HepG2 (cell line): Measurements from ENCODE around the gene CLIP2. TPM values are rescaled to one million over a fixed set of nuclear protein-coding genes. Genes with fewer than 3 reads are reported as not detected.
A peak's percentile ranks its signal among the peaks of the same experiment; 100 is the strongest.

ENCODE experiments used
- ATAC-seq: fragments of 200-7000 bp; cut with Tn5 transposase; 3 replicates; pipeline ENCODE4 v1.9.1; 2020; ENCODE audit warnings: mild to moderate bottlenecking, moderate library complexity
- BruUV-seq: library from RNA; stranded (reverse); fragments of 400-500 nt; replicated peaks from 2 replicates; lab custom pipeline; 2021; lab: Mats Ljungman, UMichigan
- CTCF ChIA-PET: fragments of 300-600 bp; formaldehyde crosslinking; extraction: SDS; loops from one replicate; lab custom pipeline; 2021; ENCODE audit warnings: low total read pairs, inconsistent platforms, low intra/inter-chr PET ratio; lab: Yijun Ruan, JAX
- POLR2A ChIA-PET: fragments of 350-600 bp; sonication (Branson Sonifier 250); formaldehyde crosslinking; loops from one replicate; lab custom pipeline; 2020; ENCODE audit warnings: antibody characterized with exemption, inconsistent platforms; lab: Yijun Ruan, JAX
- DNase-seq: peaks from one replicate; pipeline ENCODE4 v3.0.0-alpha.2; 2015; ENCODE audit warnings: low spot score
- FAIRE-seq: peaks from 3 replicates; lab custom pipeline; 2011; peaks lifted over from hg19 to GRCh38; lab: Jason Lieb, UNC
- H2AFZ ChIP-seq: one replicate; pipeline ENCODE4 v1.6.1; 2011; ENCODE audit warnings: low read length, inconsistent platforms
- H3K27ac ChIP-seq: fragments of 300-600 bp; 3 replicates; pipeline ENCODE4 v1.8.0; 2011; ENCODE audit warnings: mixed run types, mild to moderate bottlenecking, mixed read lengths, low read length, inconsistent platforms; ENCODE audit not compliant: insufficient read depth; ENCODE audit errors: extremely low read length
- H3K27me3 ChIP-seq, 2 experiments: fragments of 200-600 bp in 1 of 2; 2 replicates in 1 of 2; 3 replicates in 1 of 2; pipeline versions ENCODE4 v1.6.0 to v1.8.0; 2011; ENCODE audit warnings: low read length in 2 of 2, mild to moderate bottlenecking in 2 of 2, moderate library complexity in 2 of 2, inconsistent platforms in 1 of 2; ENCODE audit not compliant: insufficient read depth in 2 of 2, control insufficient read depth in 1 of 2
- H3K36me3 ChIP-seq, 2 experiments: fragments of 200-600 bp in 1 of 2; replicated peaks in 1 of 2; 2 replicates in 1 of 2; 3 replicates in 1 of 2; pipeline versions ENCODE4 v1.5.1 to v1.8.0; 2011; ENCODE audit warnings: low read length in 2 of 2, inconsistent platforms in 1 of 2; ENCODE audit not compliant: insufficient read depth in 2 of 2, control insufficient read depth in 1 of 2
- H3K4me1 ChIP-seq: 2 replicates; pipeline ENCODE4 v1.5.1; 2012; ENCODE audit warnings: low read length, inconsistent platforms; ENCODE audit not compliant: insufficient read depth
- H3K4me2 ChIP-seq: 2 replicates; pipeline ENCODE4 v1.6.0; 2011; ENCODE audit warnings: low read depth, low read length, inconsistent platforms
- H3K4me3 ChIP-seq, 3 experiments: fragments of 200-600 bp in 1 of 3; sonication (generic), shearing (Covaris generic) in 1 of 3; replicated peaks in 1 of 3; 2 replicates each; pipeline ENCODE4 v1.5.1; 2011 to 2016; ENCODE audit warnings: low read length in 3 of 3, inconsistent platforms in 2 of 3, low read depth in 2 of 3, mild to moderate bottlenecking in 2 of 3, control low read depth in 1 of 3, mixed read lengths in 1 of 3; ENCODE audit not compliant: insufficient read depth in 1 of 3
- H3K79me2 ChIP-seq: one replicate; pipeline ENCODE4 v1.6.1; 2011; ENCODE audit warnings: low read length, inconsistent platforms; ENCODE audit not compliant: insufficient read depth
- H3K9ac ChIP-seq: 2 replicates; pipeline ENCODE4 v1.6.0; 2011; ENCODE audit warnings: mild to moderate bottlenecking, low read depth, low read length, inconsistent platforms; ENCODE audit not compliant: insufficient read depth
- H3K9me3 ChIP-seq: 2 replicates; pipeline ENCODE4 v1.5.1; 2012; ENCODE audit warnings: mild to moderate bottlenecking, low read length
- H4K20me1 ChIP-seq: 2 replicates; pipeline ENCODE4 v1.6.0; 2011; ENCODE audit warnings: inconsistent platforms, mild to moderate bottlenecking, low read length, moderate library complexity; ENCODE audit not compliant: insufficient read depth
- CHD2 ChIP-seq: IDR thresholded peaks from 2 replicates; pipeline ENCODE4 v1.6.1; 2011; ENCODE audit warnings: low read depth, low read length, improper control_type of control experiment
- GABPB1 ChIP-seq: IDR thresholded peaks from 2 replicates; pipeline ENCODE4 v1.6.1; 2016; ENCODE audit warnings: mild to moderate bottlenecking, missing genetic modification reagents, moderate library complexity, missing compliant biosample characterization
- LCORL ChIP-seq, 2 experiments: fragments of 450-650 bp in 1 of 2; sonication (generic) in 1 of 2; formaldehyde crosslinking in 1 of 2; IDR thresholded peaks; 2 replicates each; pipeline versions ENCODE4 v1.5.0 to v1.6.1; 2017 to 2020; ENCODE audit warnings: antibody characterized with exemption in 1 of 2, missing genetic modification reagents in 1 of 2
- NONO ChIP-seq, 2 experiments: fragments of 450-650 bp in 1 of 2; sonication (generic) in 1 of 2; formaldehyde crosslinking in 1 of 2; IDR thresholded peaks in 1 of 2; conservative IDR thresholded peaks in 1 of 2; 2 replicates each; pipeline versions ENCODE4 v1.6.1 to v1.8.0; 2017 to 2022; ENCODE audit warnings: mild to moderate bottlenecking in 1 of 2, missing genetic modification reagents in 1 of 2, moderate library complexity in 1 of 2
- RBAK ChIP-seq: sonication (generic); formaldehyde crosslinking; IDR thresholded peaks from 2 replicates; pipeline ENCODE4 v1.5.1; 2020; ENCODE audit warnings: mild to moderate bottlenecking, missing genetic modification reagents
- SRF ChIP-seq: IDR thresholded peaks from 2 replicates; pipeline ENCODE4 v1.6.1; 2011; ENCODE audit warnings: mild to moderate bottlenecking, low read depth, low read length, moderate library complexity
- SRY ChIP-seq: sonication (generic); formaldehyde crosslinking; IDR thresholded peaks from 2 replicates; pipeline ENCODE4 v1.8.0; 2022; ENCODE audit warnings: mild to moderate bottlenecking, missing genetic modification reagents
- ZFP91 ChIP-seq: sonication (generic); formaldehyde crosslinking; IDR thresholded peaks from 2 replicates; pipeline ENCODE4 v1.9.0; 2022; ENCODE audit warnings: missing genetic modification reagents, mild to moderate bottlenecking, borderline replicate concordance
- ZKSCAN1 ChIP-seq: fragments of 150-350 bp; IDR thresholded peaks from 2 replicates; pipeline ENCODE4 v1.6.1; 2014; ENCODE audit warnings: low read length
- ZNF234 ChIP-seq: sonication (generic); formaldehyde crosslinking; conservative IDR thresholded peaks from 2 replicates; pipeline ENCODE4 v1.5.1; 2020; ENCODE audit warnings: mild to moderate bottlenecking, missing genetic modification reagents
- ZNF281 ChIP-seq: sonication (generic); formaldehyde crosslinking; IDR thresholded peaks from 2 replicates; pipeline ENCODE4 v1.4.0; 2020; ENCODE audit warnings: missing genetic modification reagents, borderline replicate concordance
- ZNF484 ChIP-seq: sonication (generic); formaldehyde crosslinking; IDR thresholded peaks from 2 replicates; pipeline ENCODE4 v1.5.1; 2020; ENCODE audit warnings: mild to moderate bottlenecking, low read depth, missing genetic modification reagents, borderline replicate concordance
- ZNF512B ChIP-seq: sonication (generic); formaldehyde crosslinking; IDR thresholded peaks from 2 replicates; pipeline ENCODE4 v1.5.1; 2020; ENCODE audit warnings: missing genetic modification reagents, mild to moderate bottlenecking, borderline replicate concordance
- ZNF768 ChIP-seq: sonication (generic); formaldehyde crosslinking; IDR thresholded peaks from 2 replicates; pipeline ENCODE4 v1.4.0; 2020; ENCODE audit warnings: missing genetic modification reagents
- WGBS: methylation state at CpG from one replicate; pipeline ENCODE4 v1.1.6; 2017; ENCODE audit warnings: low lambda C conversion rate; 5-methylcytosine and 5-hydroxymethylcytosine counted together
- in situ Hi-C: cut with HindIII; loops from 2 replicates; pipeline ENCODE4 v1.10.0; 2017; ENCODE audit warnings: low pct_unique_long_range_greater_than_20kb; ENCODE audit not compliant: extremely low pct_ligation_motif_present
- intact Hi-C: fragments of 100-400 bp; cut with micrococcal nuclease; formaldehyde crosslinking; loops from one replicate; pipeline ENCODE4 v1.10.0; 2022; ENCODE audit not compliant: unreplicated experiment
- polyA plus RNA-seq, 8 experiments: library from polyadenylated mRNA; depleted of rRNA in 3 of 8; stranded (reverse) in 7 of 8; unstranded in 1 of 8; fragments of >200 nt; fragmentation: Illumina TruSeq in 4 of 8; extraction: Trizol in 4 of 8; gene quantifications; 2 replicates each; pipeline versions ENCODE4 v1.2.1 to v1.2.3, GENCODE V29; 2011 to 2016; ENCODE audit warnings: low read depth in 4 of 8, missing spikeins in 1 of 8, mixed read lengths in 1 of 8; ENCODE audit not compliant: insufficient read depth in 1 of 8
- total RNA-seq, 5 experiments: library from RNA; depleted of rRNA; stranded (reverse); fragments of >200 nt; fragmentation: Illumina TruSeq; extraction: Trizol; gene quantifications; 2 replicates each; pipeline ENCODE4 v1.2.3, GENCODE V29; 2016; ENCODE audit warnings: low read depth in 1 of 5
- TF ChIP-seq, protein P1 (sequence below): sonication (generic); formaldehyde crosslinking; IDR thresholded peaks from 2 replicates; pipeline ENCODE4 v1.4.0; 2020; ENCODE audit warnings: missing genetic modification reagents, borderline replicate concordance

Gene CLIP2
- total and polyA plus RNA-seq, 2 of the 13 experiments (the other 11 are each of a cell fraction or from before 2014, with no cell fraction given) = 6.5 to 17.4 TPM

GRCh38 chr7:74417419-74417971 lies 128.3 kb downstream of the CLIP2 start:
- POLR2A ChIA-PET = no interaction called here
- TF ChIP-seq SRF = no peak
- TF ChIP-seq NONO (IDR thresholded peaks at IDR 0.05) = no peak
- 0 out of 2 replicates have a peak, but pooled peaks have one; percentile 54 for TF ChIP-seq NONO (CRISPR knock-in tag; conservative IDR thresholded peaks at IDR 0.05)
- TF ChIP-seq ZFP91 (CRISPR knock-in tag) = peak; percentile 59; the same call in 1 of the 2 replicates
- TF ChIP-seq CHD2 = no peak
- TF ChIP-seq, protein P1, sequence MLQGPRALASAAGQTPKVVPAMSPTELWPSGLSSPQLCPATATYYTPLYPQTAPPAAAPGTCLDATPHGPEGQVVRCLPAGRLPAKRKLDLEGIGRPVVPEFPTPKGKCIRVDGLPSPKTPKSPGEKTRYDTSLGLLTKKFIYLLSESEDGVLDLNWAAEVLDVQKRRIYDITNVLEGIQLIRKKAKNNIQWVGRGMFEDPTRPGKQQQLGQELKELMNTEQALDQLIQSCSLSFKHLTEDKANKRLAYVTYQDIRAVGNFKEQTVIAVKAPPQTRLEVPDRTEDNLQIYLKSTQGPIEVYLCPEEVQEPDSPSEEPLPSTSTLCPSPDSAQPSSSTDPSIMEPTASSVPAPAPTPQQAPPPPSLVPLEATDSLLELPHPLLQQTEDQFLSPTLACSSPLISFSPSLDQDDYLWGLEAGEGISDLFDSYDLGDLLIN (CRISPR knock-in tag) = no peak
- TF ChIP-seq SRY (CRISPR knock-in tag) = no peak
- TF ChIP-seq ZNF234 (CRISPR knock-in tag) = no peak
- TF ChIP-seq ZKSCAN1 = no peak
- no peak for TF ChIP-seq RBAK
- no peak for TF ChIP-seq LCORL (IDR thresholded peaks at IDR 0.05)
- TF ChIP-seq LCORL (CRISPR knock-in tag; IDR thresholded peaks at IDR 0.05) = 0 out of 2 replicates have a peak, but pooled peaks have one; percentile 53
- TF ChIP-seq ZNF484 (CRISPR knock-in tag) = no peak
- no peak for TF ChIP-seq GABPB1 (CRISPR knock-in tag)
- peak; percentile 85; the same call in 1 of the 2 replicates for TF ChIP-seq ZNF512B (CRISPR knock-in tag)
- no peak for TF ChIP-seq ZNF281 (CRISPR knock-in tag)
- no peak for TF ChIP-seq ZNF768

More at GRCh38 chr7:74417419-74417971, 128.3 kb downstream of the CLIP2 start:
- peak; percentile 83 for FAIRE-seq
- no peaks in the 10 kb centered on the region for H3K36me3 ChIP-seq
- intact Hi-C loops = no loop called here
- no peaks in the 10 kb centered on the region for H4K20me1 ChIP-seq
- H3K79me2 ChIP-seq = no peaks in the 10 kb centered on the region
- H3K27me3 ChIP-seq = no peaks in the 10 kb centered on the region
- no peaks in the 10 kb centered on the region for H3K9me3 ChIP-seq
- peaks cover 19% of the 10 kb centered on the region for H3K4me1 ChIP-seq
- BruUV-seq = no TSS peak
- CTCF ChIA-PET = interaction anchor here (0.7 to 1.7 kb wide), 5 partner anchors 32 to 150 kb away, joined by 3 to 17 read pairs (median 3); no protein-coding TSS in a partner anchor
- peak; percentile 56 for DNase-seq
- WGBS = 20% methylated on average over 6 of the region's 16 CpGs
- H3K27ac ChIP-seq = no peak overlapping the region
- no peak overlapping the region for H3K9ac ChIP-seq
- H3K4me3 ChIP-seq = peak overlapping the region in 1 of 3 experiments; percentile 53; a peak in 1 of 6 replicates
- ATAC-seq = peak; percentile 95
- peak overlapping the region; percentile 67 for H3K4me2 ChIP-seq
- no peak overlapping the region for H2AFZ ChIP-seq
- in situ Hi-C loops = no loop called here
